Effector memory CD4-positive, alpha-beta T cell (primary cell): ENCODE data around the gene TANC1.

Source experiments
- DNase-seq, 3 donors: peaks; one replicate each; pipeline ENCODE4 v3.0.0-alpha.2; 2020
- H3K27ac ChIP-seq: 2 replicates; pipeline ENCODE4 v1.7.0; 2013; ENCODE audit warnings: mild to moderate bottlenecking, low read length, moderate library complexity; ENCODE audit not compliant: insufficient read depth, poor library complexity, severe bottlenecking
- H3K27me3 ChIP-seq: replicated peaks from 2 replicates; pipeline ENCODE4 v1.7.0; 2013; ENCODE audit warnings: mild to moderate bottlenecking, low read length; ENCODE audit not compliant: insufficient read depth, control insufficient read depth, poor library complexity, severe bottlenecking
- H3K36me3 ChIP-seq: 2 replicates; pipeline ENCODE4 v1.7.0; 2013; ENCODE audit warnings: mild to moderate bottlenecking, low read length, moderate library complexity; ENCODE audit not compliant: control insufficient read depth, insufficient read depth
- H3K4me1 ChIP-seq: 2 replicates; pipeline ENCODE4 v1.7.0; 2013; ENCODE audit warnings: low read length, mild to moderate bottlenecking; ENCODE audit not compliant: control insufficient read depth, insufficient read depth, poor library complexity, severe bottlenecking
- H3K4me3 ChIP-seq: 2 replicates; pipeline ENCODE4 v1.7.0; 2013; ENCODE audit warnings: low read length, low read depth, mild to moderate bottlenecking; ENCODE audit not compliant: insufficient read depth, poor library complexity, severe bottlenecking
- H3K9me3 ChIP-seq: 2 replicates; pipeline ENCODE4 v1.7.0; 2013; ENCODE audit warnings: mild to moderate bottlenecking, low read length, moderate library complexity; ENCODE audit not compliant: control insufficient read depth

The TANC1 gene

GRCh38 chr2:159160954-159161353 is 192.5 kb downstream of the TANC1 start:
- Histone ChIP-seq H3K27ac (no peak overlapping the region), H3K36me3 (no peaks in the 10 kb centered on the region), H3K9me3 (no peaks in the 10 kb centered on the region), H3K4me3 (no peak overlapping the region), H3K27me3 (no peaks in the 10 kb centered on the region), H3K4me1 (peaks cover 2% of the 10 kb centered on the region)
- no peak for DNase-seq

GRCh38 chr2:159163930-159164329 is 195.5 kb downstream of the TANC1 start:
- no peak for DNase-seq
- Histone ChIP-seq H3K27ac (no peak overlapping the region), H3K36me3 (no peaks in the 10 kb centered on the region)

GRCh38 chr2:159164457-159164911 is 196.0 kb downstream of the TANC1 start:
- DNase-seq: no peak
- H3K4me3 ChIP-seq: no peak overlapping the region
- no peaks in the 10 kb centered on the region for H3K36me3 ChIP-seq
- no peak overlapping the region for H3K27ac ChIP-seq
- peaks cover 2% of the 10 kb centered on the region for H3K4me1 ChIP-seq
- H3K27me3 ChIP-seq: no peaks in the 10 kb centered on the region
- no peaks in the 10 kb centered on the region for H3K9me3 ChIP-seq

More at GRCh38 chr2:159163930-159164329, 195.5 kb downstream of the TANC1 start:
- no peaks in the 10 kb centered on the region for H3K9me3 ChIP-seq
- H3K27me3 ChIP-seq: no peaks in the 10 kb centered on the region
- peaks cover 2% of the 10 kb centered on the region for H3K4me1 ChIP-seq
- H3K4me3 ChIP-seq: no peak overlapping the region

GRCh38 chr2:159165048-159165447 is 196.6 kb downstream of the TANC1 start:
- Histone ChIP-seq H3K9me3 (no peaks in the 10 kb centered on the region), H3K4me3 (no peak overlapping the region), H3K36me3 (no peaks in the 10 kb centered on the region), H3K4me1 (peaks cover 2% of the 10 kb centered on the region), H3K27ac (no peak overlapping the region), H3K27me3 (no peaks in the 10 kb centered on the region)
- no peak for DNase-seq

- Histone ChIP-seq H3K27me3 (no peaks in the 10 kb centered on the region), H3K9me3 (no peaks in the 10 kb centered on the region), H3K27ac (no peak overlapping the region), H3K4me3 (no peak overlapping the region), H3K4me1 (no peaks in the 10 kb centered on the region), H3K36me3 (no peaks in the 10 kb centered on the region)
- no peak for DNase-seq
Measured at GRCh38 chr2:159168707-159169106, 200.3 kb downstream of the TANC1 start.

GRCh38 chr2:159169187-159169586 is 200.7 kb downstream of the TANC1 start:
- no peaks in the 10 kb centered on the region for H3K4me1 ChIP-seq
- H3K27ac ChIP-seq: no peak overlapping the region
- no peak overlapping the region for H3K4me3 ChIP-seq
- H3K9me3 ChIP-seq: no peaks in the 10 kb centered on the region
- no peaks in the 10 kb centered on the region for H3K36me3 ChIP-seq
- DNase-seq: no peak
- no peaks in the 10 kb centered on the region for H3K27me3 ChIP-seq

- Histone ChIP-seq H3K36me3 (no peaks in the 10 kb centered on the region), H3K27ac (no peak overlapping the region), H3K9me3 (no peaks in the 10 kb centered on the region), H3K4me1 (no peaks in the 10 kb centered on the region), H3K4me3 (no peak overlapping the region), H3K27me3 (no peaks in the 10 kb centered on the region)
- DNase-seq: no peak
Measured at GRCh38 chr2:159172403-159172802, 204.0 kb downstream of the TANC1 start.

GRCh38 chr2:159174759-159175158 is 206.3 kb downstream of the TANC1 start:
- no peaks in the 10 kb centered on the region for H3K27me3 ChIP-seq
- H3K4me1 ChIP-seq: no peaks in the 10 kb centered on the region
- no peaks in the 10 kb centered on the region for H3K9me3 ChIP-seq
- no peak overlapping the region for H3K27ac ChIP-seq
- no peaks in the 10 kb centered on the region for H3K36me3 ChIP-seq
- no peak for DNase-seq
- H3K4me3 ChIP-seq: no peak overlapping the region

- H3K4me3 ChIP-seq: no peak overlapping the region
- no peak for DNase-seq
- H3K36me3 ChIP-seq: no peaks in the 10 kb centered on the region
Measured at GRCh38 chr2:159175182-159175581, 206.7 kb downstream of the TANC1 start.

GRCh38 chr2:159175927-159176326 is 207.5 kb downstream of the TANC1 start:
- Histone ChIP-seq H3K36me3 (no peaks in the 10 kb centered on the region), H3K27ac (no peak overlapping the region), H3K4me3 (no peak overlapping the region), H3K4me1 (no peaks in the 10 kb centered on the region), H3K27me3 (no peaks in the 10 kb centered on the region), H3K9me3 (no peaks in the 10 kb centered on the region)
- no peak for DNase-seq

More at GRCh38 chr2:159175182-159175581, 206.7 kb downstream of the TANC1 start:
- Histone ChIP-seq H3K9me3 (no peaks in the 10 kb centered on the region), H3K27ac (no peak overlapping the region), H3K27me3 (no peaks in the 10 kb centered on the region), H3K4me1 (no peaks in the 10 kb centered on the region)

GRCh38 chr2:159176555-159176954 is 208.1 kb downstream of the TANC1 start:
- no peak for DNase-seq
- H3K36me3 ChIP-seq: no peaks in the 10 kb centered on the region
- no peak overlapping the region for H3K4me3 ChIP-seq
- no peaks in the 10 kb centered on the region for H3K4me1 ChIP-seq
- H3K27ac ChIP-seq: no peak overlapping the region
- no peaks in the 10 kb centered on the region for H3K27me3 ChIP-seq
- no peaks in the 10 kb centered on the region for H3K9me3 ChIP-seq
